Activated T-helper 9 cell treated with anti-CD3 and anti-CD28 coated beads, Interleukin-2, amount 50 U/mL, for 16 hours (primary cell): ENCODE results near the gene CUEDC2.

ENCODE experiments used
- DNase-seq: peaks from one replicate; pipeline ENCODE4 v3.0.0-alpha.2; 2020; ENCODE audit warnings: low read depth

CUEDC2 gene

DNA sequence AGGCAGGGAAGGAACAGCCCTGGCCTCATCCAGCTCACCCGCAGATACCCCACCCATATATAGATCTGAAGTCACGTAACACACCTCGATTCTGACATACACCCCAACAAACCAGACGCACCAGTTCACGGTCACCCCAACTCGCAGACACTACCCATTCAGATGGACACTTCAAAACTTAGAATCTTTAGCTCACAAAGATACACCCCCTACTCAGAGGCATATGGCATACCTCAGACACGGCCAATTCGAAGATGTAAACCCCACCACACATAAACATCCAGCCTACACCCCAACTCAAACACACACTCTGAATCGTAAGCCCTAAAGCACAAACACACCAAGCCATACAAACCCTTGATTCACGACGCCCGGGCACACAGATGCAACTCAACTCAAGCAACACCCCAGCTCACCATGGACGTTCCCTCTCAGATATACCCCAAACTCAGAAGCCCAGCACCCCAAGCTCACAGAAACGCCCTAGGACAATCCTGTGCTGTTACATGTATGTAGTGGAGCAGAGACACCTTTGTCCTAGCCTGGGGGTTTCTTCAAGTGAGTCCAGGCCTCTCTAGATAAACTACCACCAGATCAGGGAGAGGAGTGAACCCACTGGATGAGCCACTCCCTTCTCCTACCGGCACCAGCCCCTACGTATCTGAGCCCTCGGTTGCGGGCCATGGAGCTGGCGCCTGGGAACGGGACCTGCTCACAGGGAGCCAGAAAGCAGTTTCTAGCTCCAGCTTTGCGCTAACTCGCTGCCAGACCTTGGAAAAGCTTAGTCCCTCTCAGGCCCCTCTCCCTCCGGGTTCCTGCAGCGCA, 22.6 kb downstream of the CUEDC2 start:
- DNase-seq = no peak

DNA sequence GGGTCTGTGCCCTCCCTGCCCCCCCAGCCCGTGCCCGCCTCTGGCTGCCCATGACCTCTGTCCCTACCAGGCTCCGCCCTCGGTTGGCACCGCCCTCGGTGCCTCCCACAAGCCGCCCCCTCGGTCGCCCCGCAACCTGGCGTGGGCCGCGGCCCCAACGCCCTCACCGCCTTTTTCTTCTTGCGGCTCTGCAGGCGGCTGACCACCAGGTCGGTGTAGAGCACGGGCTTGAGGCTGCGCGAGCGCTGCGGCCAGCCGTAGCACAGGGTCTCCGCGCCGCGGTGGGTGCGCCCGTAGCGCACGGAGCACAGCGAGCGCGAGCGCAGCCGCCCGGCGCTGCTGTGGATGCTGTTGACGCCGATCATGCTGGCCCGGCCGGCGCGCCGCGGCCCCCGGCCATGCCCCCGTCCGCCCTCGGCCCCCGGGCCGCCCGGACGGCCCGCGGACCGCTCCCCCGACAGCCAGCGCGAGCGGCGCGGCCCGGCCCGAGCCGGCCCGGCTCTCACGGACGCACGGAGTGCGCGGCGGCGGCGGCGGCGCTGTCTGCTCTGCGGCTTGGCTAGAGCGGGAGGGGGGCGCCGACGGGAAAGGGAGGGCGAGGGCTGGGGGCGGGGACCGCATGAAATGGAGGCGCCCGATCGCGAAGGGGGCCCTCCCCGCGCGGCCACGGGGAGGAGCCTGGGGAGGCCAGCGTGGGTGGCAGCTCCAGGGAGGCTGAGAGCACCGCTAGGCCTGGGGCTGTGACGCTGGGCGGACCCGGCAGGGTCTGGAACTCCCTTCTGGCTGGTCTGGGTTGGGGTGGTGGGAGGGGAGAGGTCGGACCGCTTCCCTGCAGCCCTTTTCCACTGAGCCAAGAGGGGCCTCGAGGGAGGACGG, 23.4 kb downstream of the CUEDC2 start:
- peak; percentile 67 for DNase-seq

DNA sequence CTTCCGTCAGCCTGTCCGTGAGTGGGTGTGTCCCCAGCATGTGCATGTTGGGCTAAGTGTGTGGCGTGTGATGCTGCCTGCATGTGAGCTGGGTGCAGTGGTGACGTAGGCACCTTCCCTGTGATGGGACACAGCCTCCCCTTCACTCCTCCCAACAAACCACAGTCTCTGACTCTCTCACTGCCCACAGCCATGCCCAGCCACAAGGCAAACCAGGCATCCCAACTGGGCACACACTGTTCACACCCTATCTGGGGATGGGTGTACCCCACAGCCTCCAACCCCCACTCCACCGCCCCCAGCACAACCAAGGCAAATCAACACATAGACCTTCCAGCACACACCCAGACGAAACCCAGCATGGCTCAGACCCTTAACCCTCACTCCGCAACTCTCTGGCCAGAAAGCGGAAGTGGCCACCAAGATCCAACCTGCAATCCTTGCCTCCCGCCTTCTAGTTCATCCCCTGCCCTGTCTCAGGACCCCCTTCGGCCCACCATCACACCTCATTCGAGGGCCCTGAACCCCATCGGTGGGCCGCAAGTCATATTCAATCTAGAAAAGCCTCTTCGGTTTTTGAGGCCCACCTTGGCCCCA, 24.1 kb downstream of the CUEDC2 start:
- DNase-seq = no peak

DNA sequence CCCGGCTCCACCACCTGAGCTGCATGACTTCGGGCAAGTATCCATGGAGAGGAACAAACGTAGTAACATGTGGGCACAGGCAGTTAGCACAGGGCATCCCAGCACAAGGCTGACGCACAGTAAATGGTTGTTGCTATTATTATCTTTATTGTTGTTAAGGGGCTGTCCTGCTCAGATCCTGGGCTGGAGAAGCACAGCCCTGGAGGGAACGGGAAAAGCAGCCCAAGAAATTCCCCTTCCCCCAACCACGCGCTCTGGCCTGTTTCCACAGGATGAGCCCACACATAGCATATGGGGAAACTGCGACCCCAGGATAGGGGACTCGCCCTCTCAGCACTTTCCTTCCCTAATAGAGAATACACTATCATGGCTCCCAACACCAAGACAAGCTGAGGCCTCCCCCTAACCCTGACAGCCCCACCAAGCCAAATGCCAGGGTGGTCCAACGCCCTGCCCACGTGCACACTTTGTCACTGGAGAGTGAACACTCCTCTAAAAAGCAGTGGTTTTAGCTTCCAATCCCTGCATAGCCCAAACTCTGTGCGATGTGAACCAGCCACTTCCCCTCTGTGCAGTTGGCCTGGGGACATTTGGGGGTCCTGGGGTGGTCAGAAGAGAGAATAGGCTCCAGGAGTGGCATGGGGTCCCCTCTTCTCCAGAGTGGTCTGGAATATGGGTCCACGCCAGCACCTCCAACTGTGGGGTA, 24.8 kb downstream of the CUEDC2 start:
- DNase-seq = no peak

DNA sequence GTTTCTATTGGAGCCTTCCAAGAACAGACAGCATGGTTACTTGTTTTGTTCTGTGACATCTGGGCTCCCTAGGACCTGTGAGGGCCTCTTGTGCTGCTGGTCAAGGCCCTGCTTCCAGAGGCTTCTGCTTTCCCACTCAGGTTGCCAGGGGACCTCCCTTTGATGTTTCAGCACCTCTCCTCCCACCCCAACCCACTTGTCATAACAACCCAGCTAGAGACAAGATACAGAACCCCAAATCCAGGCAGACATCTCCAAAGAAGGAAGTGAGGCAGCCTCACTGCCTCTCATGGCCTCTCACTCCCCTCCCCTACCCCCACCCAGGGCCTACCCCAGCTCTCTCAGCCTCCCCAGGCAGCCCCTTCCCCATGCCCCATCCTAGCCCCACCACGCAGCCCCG, 25.6 kb downstream of the CUEDC2 start:
- no peak for DNase-seq

DNA sequence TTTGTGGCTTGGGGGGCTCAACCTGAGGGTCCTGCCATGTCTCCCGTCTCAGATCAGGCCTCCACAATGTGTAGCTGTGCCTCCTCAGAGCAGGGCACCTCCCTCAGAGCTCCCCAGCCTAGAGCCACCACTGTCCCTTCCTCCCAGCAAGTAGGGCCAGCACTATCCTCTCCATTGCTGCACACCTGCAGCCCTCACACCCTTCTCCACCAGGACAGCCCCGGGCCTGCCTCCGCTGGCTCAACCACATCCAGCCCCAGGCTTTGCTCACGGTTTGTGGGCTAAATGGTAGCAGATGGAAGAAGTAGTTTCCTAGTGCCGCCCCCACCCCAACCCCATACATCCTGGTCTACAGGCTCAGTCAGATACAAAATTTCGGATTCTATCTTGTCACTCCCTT, 26.7 kb downstream of the CUEDC2 start:
- no peak for DNase-seq

DNA sequence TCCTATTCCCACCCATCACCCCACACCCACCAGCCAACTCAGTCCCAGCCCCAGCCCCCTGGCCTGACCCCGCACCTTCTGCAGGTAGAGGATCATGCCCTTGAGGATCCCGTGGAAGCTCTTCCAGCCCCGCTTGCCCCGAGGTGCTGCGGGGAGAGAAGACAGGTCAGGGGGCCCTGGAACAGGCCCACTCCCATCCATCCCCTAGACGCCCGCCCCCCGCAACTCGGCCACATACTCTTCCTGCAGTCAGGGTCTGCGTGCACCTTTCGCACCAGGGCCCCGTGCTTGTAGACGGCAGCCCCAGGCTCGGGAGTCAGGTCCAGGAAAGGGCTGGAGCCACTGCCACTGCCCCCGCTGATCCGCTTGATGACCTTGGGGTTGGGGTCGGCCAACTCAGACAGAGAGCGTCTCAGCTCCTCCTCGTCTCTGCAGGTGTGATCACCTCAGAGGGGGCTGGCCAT, 27.2 kb downstream of the CUEDC2 start:
- no peak for DNase-seq

DNA sequence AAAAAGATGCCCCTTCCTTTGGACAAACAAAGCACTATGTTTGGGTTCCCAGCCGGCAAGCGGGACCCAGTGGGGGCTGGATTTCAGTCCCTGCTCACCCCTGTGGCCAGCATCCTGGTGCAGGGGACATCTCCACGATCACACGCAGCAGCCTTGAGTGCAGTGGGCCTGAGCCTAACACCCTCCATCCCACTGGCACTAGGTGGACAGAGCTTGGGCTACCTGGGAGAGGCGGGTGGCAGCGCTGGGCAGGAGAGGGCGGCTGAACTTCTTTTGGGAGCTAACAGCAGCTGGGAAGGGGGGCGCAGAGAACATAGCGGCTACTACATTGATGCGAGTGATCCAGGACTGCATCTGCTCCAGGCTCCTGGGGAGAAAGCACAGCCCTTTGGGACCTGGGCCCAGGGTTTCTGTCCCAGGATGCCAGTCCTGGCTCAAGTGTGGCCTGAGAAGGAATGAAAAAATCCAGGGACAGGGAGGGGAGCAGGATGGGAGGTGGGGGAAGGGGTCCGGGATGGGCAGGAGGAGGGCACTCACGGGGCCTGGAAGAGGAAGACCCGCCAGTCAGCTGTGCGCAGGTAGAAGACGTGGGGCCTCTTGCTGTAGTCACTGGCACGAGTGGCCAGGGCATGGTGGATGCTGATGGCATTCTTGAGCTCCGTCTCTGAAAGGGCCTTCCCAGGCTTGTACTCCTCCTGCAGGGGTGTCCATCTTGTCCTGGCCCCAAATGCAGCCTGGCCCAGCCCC, 27.8 kb downstream of the CUEDC2 start:
- no peak for DNase-seq

DNA sequence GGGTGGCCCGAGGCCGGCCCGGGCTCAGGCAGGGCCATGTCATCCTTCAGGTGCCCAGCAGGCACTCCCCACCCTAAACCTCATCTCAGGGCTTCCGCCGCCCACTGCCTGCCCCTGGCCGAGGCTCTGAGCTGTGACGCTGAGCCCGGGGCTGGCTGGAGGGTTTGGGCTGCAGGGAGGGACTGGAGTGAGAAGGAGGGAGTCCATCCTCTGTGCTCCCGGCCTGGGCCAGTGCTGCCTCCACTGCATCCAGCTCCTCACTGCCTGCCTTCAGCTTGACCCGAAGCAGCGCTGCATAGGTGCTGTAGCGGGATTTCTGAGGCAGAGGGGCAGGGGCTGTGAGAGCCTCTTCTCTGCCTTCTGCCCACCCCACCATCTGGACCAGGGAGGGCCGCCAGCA, 29.3 kb downstream of the CUEDC2 start:
- no peak for DNase-seq

DNA sequence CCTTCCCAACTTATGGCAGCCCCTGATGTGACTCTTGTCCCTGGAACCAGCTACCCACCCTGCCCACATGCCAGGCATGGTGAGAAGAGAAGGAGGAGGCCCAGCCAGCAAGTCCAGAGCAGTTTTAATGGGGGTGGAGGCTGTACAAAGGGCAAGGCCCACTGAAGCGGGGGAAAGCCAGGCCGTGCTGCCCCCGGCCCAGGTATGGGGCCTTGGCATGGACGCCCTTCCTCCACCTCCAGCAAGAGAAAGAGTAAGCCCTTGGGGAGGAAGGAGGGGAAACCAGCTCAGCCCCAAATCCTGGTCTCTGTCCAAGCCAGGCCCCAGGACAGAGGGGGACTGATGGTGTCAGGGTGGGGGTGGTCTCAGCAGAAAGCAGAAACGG, 29.9 kb downstream of the CUEDC2 start:
- DNase-seq = no peak

DNA sequence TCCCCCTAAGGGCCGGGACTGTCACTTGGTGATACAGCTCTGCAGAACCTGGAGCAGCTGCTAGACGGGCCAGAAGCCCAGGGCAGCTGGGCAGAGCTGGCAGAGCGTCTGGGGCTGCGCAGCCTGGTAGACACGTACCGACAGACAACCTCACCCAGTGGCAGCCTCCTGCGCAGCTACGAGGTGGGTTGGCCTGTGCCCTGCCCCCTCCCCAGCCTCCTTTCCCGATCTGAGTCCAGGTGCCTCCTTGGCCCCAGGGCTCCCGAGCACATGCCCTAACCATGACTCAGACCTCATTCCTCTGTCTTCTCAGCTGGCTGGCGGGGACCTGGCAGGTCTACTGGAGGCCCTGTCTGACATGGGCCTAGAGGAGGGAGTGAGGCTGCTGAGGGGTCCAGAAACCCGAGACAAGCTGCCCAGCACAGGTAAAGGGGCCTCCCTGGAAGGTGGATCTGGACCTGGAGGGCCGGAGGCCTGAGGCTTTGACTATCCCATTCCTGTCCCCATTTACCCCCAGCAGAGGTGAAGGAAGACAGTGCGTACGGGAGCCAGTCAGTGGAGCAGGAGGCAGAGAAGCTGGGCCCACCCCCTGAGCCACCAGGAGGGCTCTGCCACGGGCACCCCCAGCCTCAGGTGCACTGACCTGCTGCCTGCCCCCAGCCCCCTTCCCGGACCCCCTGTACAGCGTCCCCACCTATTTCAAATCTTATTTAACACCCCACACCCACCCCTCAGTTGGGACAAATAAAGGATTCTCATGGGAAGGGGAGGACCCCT, 30.5 kb downstream of the CUEDC2 start:
- DNase-seq = no peak

DNA sequence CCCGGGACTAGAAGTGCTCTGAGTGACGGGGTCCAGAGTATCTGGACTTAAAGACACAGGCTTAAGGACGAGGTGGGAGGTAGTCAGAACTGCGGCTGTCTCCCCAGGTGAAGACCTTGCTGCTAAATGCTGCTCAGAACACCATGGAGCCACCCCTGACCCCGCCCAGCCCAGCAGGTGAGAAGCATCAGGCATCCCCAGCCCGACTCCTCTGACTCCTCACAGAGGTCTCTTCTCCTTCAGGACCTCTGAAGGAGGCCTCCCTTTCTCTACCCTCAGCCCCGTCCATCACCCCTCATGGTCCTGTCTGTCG, 31.1 kb downstream of the CUEDC2 start:
- DNase-seq = no peak

DNA sequence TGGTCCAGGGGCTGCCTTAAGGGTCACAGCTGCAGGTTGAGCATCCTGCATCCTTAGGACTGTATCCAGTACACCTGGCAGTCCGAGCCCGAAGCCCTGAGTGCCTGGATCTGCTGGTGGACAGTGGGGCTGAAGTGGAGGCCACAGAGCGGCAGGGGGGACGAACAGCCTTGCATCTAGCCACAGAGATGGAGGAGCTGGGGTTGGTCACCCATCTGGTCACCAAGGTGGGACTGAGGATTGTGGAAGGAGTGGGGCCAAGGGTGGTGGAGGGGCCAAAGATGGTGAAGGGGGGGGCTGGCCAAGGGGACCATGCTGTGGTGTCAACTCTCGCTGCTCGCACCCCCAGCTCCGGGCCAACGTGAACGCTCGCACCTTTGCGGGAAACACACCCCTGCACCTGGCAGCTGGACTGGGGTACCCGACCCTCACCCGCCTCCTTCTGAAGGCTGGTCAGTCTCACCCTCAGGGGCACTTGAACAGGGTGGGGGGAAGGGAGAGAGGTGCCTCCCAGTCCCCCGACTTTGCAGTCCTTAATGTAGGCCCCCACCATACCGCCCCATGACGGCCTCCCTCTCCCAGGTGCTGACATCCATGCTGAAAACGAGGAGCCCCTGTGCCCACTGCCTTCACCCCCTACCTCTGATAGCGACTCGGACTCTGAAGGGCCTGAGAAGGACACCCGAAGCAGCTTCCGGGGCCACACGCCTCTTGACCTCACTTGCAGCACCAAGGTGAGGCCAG, 31.6 kb downstream of the CUEDC2 start:
- DNase-seq = no peak

DNA sequence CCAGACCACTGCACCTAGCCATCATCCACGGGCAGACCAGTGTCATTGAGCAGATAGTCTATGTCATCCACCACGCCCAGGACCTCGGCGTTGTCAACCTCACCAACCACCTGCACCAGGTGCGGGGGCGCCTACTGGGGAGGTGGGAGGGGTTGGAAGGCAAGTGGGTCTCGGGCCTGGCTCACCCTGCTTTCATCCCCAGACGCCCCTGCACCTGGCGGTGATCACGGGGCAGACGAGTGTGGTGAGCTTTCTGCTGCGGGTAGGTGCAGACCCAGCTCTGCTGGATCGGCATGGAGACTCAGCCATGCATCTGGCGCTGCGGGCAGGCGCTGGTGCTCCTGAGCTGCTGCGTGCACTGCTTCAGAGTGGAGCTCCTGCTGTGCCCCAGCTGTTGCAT, 32.3 kb downstream of the CUEDC2 start:
- no peak for DNase-seq

DNA sequence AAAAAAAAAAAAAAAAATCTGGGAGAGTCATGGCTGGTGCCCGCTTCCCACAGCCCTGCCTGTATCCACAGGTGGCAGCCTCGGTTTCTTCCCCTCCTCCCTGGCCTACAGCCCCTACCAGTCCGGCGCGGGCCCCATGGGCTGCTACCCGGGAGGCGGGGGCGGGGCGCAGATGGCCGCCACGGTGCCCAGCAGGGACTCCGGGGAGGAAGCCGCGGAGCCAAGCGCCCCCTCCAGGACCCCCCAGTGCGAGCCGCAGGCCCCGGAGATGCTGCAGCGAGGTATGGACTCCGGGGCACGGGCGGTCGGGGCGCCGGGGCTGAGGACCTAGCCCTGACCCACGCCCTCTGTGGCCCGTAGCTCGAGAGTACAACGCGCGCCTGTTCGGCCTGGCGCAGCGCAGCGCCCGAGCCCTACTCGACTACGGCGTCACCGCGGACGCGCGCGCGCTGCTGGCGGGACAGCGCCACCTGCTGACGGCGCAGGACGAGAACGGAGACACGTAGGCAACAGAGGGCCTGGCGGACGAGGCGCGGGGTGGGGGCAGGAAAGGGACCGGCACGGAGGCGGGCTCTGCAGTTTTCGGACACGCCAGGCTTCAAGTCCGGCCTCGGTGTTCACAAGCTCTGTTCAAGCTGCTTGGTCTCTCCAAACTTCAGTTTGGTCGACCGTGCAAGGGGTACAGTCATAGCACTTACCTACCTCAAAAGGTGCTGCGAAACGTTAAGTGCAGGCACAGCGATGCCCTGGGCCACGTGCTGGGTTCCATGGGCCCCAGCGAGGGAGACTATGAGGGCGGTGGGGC, 33.0 kb downstream of the CUEDC2 start:
- DNase-seq = peak; percentile 80

DNA sequence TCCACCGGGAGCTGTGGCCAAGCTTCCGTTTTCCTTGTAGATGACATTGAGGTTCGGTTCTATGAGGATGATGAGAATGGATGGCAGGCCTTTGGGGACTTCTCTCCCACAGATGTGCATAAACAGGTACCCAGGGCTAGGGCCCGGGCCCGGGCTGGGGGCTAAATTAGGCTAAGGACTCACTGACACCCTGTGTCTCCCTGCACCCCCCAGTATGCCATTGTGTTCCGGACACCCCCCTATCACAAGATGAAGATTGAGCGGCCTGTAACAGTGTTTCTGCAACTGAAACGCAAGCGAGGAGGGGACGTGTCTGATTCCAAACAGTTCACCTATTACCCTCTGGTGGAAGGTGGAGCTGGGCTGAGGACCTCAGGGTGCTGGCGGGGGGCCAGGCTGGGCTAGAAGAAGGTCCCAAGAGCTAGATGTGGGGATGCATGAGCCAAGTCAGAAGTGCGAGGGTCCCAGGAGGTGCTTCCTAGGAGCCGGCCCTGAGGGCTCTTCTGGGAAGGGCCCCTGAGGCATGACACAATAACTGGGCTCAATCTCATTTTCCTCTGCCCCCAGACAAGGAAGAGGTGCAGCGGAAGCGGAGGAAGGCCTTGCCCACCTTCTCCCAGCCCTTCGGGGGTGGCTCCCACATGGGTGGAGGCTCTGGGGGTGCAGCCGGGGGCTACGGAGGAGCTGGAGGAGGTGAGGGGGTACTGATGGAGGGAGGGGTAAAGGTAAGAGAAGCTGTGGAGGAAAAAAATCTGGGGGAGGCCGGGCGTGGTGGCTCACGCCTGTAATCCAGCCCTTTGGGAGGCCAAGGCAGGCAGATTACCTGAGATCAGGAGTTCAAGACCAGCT, 34.0 kb downstream of the CUEDC2 start:
- DNase-seq = no peak

DNA sequence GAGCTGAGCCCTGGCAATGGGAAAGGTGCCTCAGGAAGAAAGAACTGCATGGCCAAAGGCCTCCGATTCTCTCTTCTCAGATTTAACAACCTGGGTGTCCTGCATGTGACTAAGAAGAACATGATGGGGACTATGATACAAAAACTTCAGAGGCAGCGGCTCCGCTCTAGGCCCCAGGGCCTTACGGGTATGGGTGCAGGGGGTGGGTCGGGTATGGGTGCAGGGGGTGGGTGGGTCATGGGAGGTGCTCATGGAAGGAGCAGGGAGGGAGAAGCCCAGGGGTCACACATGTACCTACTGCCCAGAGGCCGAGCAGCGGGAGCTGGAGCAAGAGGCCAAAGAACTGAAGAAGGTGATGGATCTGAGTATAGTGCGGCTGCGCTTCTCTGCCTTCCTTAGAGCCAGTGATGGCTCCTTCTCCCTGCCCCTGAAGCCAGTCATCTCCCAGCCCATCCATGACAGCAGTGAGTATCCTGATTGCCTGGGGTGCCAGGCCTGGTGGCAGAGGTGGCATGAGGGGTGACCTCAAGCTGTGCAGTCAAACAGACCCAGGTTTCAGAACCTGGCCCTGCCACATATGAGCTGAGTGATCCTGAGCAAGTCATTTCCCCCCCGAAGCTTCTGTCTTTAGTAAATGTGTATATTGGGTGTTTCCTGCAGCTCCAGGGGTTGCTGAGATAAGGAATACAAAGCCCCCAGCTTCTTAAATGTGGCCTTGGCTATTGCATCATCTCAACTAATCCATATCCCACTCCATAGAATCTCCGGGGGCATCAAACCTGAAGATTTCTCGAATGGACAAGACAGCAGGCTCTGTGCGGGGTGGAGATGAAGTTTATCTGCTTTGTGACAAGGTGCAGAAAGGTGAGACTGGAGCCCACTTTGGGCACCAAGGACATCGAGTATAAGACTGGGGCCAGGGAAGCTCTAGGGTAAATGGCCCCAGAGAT, 34.9 kb downstream of the CUEDC2 start:
- DNase-seq = no peak
